ENCODE measurements around the gene NKAPD1. TPM values are rescaled to one million over a fixed set of nuclear protein-coding genes. Genes with fewer than 3 reads are reported as not detected.

Gene NKAPD1
- total and polyA plus RNA-seq, 2 of the 13 experiments (the other 11 are each of a cell fraction or from before 2014, with no cell fraction given) = 11.2 to 22.5 TPM

GRCh38 chr11:112086422-112087191 is 12.5 kb downstream of the NKAPD1 start, which contains the start of the genes SDHD and TIMM8B (continued):
- TF ChIP-seq, protein P1, sequence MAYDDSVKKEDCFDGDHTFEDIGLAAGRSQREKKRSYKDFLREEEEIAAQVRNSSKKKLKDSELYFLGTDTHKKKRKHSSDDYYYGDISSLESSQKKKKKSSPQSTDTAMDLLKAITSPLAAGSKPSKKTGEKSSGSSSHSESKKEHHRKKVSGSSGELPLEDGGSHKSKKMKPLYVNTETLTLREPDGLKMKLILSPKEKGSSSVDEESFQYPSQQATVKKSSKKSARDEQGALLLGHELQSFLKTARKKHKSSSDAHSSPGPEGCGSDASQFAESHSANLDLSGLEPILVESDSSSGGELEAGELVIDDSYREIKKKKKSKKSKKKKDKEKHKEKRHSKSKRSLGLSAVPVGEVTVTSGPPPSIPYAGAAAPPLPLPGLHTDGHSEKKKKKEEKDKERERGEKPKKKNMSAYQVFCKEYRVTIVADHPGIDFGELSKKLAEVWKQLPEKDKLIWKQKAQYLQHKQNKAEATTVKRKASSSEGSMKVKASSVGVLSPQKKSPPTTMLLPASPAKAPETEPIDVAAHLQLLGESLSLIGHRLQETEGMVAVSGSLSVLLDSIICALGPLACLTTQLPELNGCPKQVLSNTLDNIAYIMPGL (CRISPR knock-in tag; IDR thresholded peaks at IDR 0.05; ENCODE audit: borderline replicate concordance in 1 of 2, low read depth in 1 of 2) = peak; percentile 88 to 94
- TF ChIP-seq ZNF552 (CRISPR knock-in tag; IDR thresholded peaks at IDR 0.05; ENCODE audit: borderline replicate concordance) (no peak), HNF4G (IDR thresholded peaks at IDR 0.05; ENCODE audit: borderline replicate concordance, low read depth, low read length) (no peak), HNF4G (CRISPR knock-in tag; IDR thresholded peaks at IDR 0.05; ENCODE audit: borderline replicate concordance, low read depth) (peak; percentile 41; the same call in 1 of the 2 replicates), SALL2 (CRISPR knock-in tag; IDR thresholded peaks at IDR 0.05) (peak; percentile 52; the same call in 1 of the 2 replicates), DR1 (CRISPR knock-in tag; IDR thresholded peaks at IDR 0.05) (no peak), RFX1 (IDR thresholded peaks at IDR 0.05) (no peak), ZNF574 (CRISPR knock-in tag; IDR thresholded peaks at IDR 0.05) (peak; percentile 93), ZNF670 (CRISPR knock-in tag; IDR thresholded peaks at IDR 0.05; ENCODE audit: borderline replicate concordance) (peak; percentile 51; the same call in 1 of the 2 replicates), ZNF788 (CRISPR knock-in tag; IDR thresholded peaks at IDR 0.05; ENCODE audit: borderline replicate concordance) (peak; percentile 83; the same call in 1 of the 2 replicates), ATF7 (IDR thresholded peaks at IDR 0.05) (no peak), ATF7 (CRISPR knock-in tag; IDR thresholded peaks at IDR 0.05) (peak; percentile 20; the same call in 1 of the 2 replicates), TMF1 (CRISPR knock-in tag; IDR thresholded peaks at IDR 0.05; ENCODE audit: low read depth) (0 out of 2 replicates have a peak, but pooled peaks have one; percentile 73), ZNF770 (CRISPR knock-in tag; IDR thresholded peaks at IDR 0.05) (peak; percentile 19), GABPA (IDR thresholded peaks at IDR 0.05; ENCODE audit: low read depth, low read length) (peak; percentile 96), GABPA (CRISPR knock-in tag; IDR thresholded peaks at IDR 0.05; ENCODE audit: low read depth) (peak; percentile 100), DNMT1 (CRISPR knock-in tag; IDR thresholded peaks at IDR 0.05) (peak; percentile 91; the same call in 1 of the 2 replicates), FOXP1 (IDR thresholded peaks at IDR 0.05) (no peak), FOXP1 (CRISPR knock-in tag; IDR thresholded peaks at IDR 0.05) (peak; percentile 41; the same call in 1 of the 2 replicates)
- TF ChIP-seq, protein P2, sequence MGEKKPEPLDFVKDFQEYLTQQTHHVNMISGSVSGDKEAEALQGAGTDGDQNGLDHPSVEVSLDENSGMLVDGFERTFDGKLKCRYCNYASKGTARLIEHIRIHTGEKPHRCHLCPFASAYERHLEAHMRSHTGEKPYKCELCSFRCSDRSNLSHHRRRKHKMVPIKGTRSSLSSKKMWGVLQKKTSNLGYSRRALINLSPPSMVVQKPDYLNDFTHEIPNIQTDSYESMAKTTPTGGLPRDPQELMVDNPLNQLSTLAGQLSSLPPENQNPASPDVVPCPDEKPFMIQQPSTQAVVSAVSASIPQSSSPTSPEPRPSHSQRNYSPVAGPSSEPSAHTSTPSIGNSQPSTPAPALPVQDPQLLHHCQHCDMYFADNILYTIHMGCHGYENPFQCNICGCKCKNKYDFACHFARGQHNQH (CRISPR knock-in tag; IDR thresholded peaks at IDR 0.05) = peak; percentile 77
- TF ChIP-seq, protein P3, sequence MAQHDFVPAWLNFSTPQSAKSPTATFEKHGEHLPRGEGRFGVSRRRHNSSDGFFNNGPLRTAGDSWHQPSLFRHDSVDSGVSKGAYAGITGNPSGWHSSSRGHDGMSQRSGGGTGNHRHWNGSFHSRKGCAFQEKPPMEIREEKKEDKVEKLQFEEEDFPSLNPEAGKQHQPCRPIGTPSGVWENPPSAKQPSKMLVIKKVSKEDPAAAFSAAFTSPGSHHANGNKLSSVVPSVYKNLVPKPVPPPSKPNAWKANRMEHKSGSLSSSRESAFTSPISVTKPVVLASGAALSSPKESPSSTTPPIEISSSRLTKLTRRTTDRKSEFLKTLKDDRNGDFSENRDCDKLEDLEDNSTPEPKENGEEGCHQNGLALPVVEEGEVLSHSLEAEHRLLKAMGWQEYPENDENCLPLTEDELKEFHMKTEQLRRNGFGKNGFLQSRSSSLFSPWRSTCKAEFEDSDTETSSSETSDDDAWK (CRISPR knock-in tag; IDR thresholded peaks at IDR 0.05) = no peak
